GM23338 (cell line): ENCODE measurements around the gene ACADVL.
A peak's percentile ranks its signal among the peaks of the same experiment; 100 is the strongest.

Source experiments
- CREB1 ChIP-seq: fragments of 250-450 bp; sonication (Bioruptor Pico); IDR thresholded peaks from 2 replicates; pipeline ENCODE4 v1.5.0; 2020; ENCODE audit warnings: low read depth, mild to moderate bottlenecking, moderate library complexity
- CTCF ChIP-seq, 2 experiments: fragments of 200-600 bp in 1 of 2; sonication (generic) in 1 of 2; conservative IDR thresholded peaks; 2 replicates each; pipeline versions ENCODE4 v1.5.1 to v1.6.1; 2016 to 2017; ENCODE audit warnings: antibody characterized with exemption in 2 of 2, low read depth in 2 of 2, mild to moderate bottlenecking in 2 of 2, moderate library complexity in 1 of 2
- EZH2 ChIP-seq: fragments of 200-600 bp; sonication (generic); IDR thresholded peaks from one replicate; pipeline ENCODE4 v1.8.0; 2017; ENCODE audit warnings: antibody characterized with exemption, mild to moderate bottlenecking, low read depth; ENCODE audit not compliant: unreplicated experiment
- JUNB ChIP-seq: IDR thresholded peaks from one replicate; pipeline ENCODE4 v1.6.1; 2016; ENCODE audit warnings: antibody characterized with exemption; ENCODE audit not compliant: unreplicated experiment
- NANOG ChIP-seq: IDR thresholded peaks from 2 replicates; pipeline ENCODE4 v1.6.1; 2016; ENCODE audit warnings: antibody characterized with exemption, borderline replicate concordance
- POLR2AphosphoS5 ChIP-seq: IDR thresholded peaks from 2 replicates; pipeline ENCODE4 v1.6.1; 2016; ENCODE audit warnings: antibody characterized with exemption, low read depth
- STAT1 ChIP-seq: IDR thresholded peaks from one replicate; pipeline ENCODE4 v1.6.1; 2016; ENCODE audit warnings: antibody characterized with exemption; ENCODE audit not compliant: unreplicated experiment

- TF ChIP-seq POLR2AphosphoS5 (0 out of 2 replicates have a peak, but pooled peaks have one; percentile 18), CTCF (conservative IDR thresholded peaks at IDR 0.05; ENCODE audit: low read depth in 2 of 2) (no peak), STAT1 (no peak), EZH2 (no peak), CREB1 (CRISPR knock-in tag) (no peak), NANOG (no peak), JUNB (no peak)
These were observed 2.6 kb downstream of the ACADVL start for GRCh38 chr17:7222093-7222971.
